Measurements from ENCODE around the gene SNAI1.
A peak's percentile ranks its signal among the peaks of the same experiment; 100 is the strongest.
"Not testable (repeated sequence)": the region's sequence is repeated elsewhere in the genome, so short reads cannot be mapped to it uniquely, and the experiment has no call there.

SNAI1 gene

DNA sequence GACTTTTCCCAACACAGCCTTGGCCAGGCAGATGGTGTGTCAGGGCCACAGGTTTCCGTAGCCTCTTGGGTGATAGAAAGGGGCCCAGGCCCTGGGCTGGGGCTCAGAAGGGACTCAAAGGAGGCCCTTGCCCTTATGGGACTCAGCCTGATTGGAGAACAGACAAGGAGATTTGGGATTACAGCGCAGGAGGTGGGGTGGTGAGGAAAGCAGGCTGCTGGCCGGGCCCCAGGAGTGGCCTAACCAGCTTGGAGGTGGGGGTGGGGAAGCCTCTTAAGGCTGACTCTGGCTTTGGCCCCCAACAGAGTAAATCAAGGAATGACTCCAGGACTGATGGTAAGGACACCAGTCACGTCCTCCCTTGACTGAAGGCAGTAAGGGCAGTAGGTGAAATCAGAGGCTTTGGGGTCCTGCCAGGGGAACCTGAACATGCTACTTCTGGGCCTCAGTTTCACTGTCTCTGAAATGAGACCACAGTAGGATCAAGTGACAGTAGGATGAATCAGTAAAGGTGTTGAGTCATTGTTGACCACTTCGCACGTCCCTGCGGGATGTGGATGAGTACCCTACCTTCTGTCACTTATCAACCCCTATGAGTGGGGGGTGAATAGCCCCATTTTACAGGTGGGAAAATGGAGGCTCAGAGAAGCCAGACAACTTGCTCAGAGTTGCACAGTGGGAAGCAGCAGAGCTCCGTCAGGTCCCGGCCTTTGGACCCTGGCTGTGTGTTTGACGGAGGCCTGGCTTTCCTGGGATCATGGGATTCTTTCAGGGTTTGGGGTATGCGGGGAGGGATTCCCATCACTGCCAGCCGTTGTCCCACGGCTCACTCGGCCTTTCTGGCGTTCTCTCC, 4.5 kb downstream of the SNAI1 start:
- peak; percentile 37 to 74 for DNase-seq

- no peak for DNase-seq
Measured at GRCh38 chr20:49987868-49988690, 5.3 kb downstream of the SNAI1 start.

- DNase-seq: no peak
Measured at GRCh38 chr20:49989234-49990065, 6.7 kb downstream of the SNAI1 start.

DNA sequence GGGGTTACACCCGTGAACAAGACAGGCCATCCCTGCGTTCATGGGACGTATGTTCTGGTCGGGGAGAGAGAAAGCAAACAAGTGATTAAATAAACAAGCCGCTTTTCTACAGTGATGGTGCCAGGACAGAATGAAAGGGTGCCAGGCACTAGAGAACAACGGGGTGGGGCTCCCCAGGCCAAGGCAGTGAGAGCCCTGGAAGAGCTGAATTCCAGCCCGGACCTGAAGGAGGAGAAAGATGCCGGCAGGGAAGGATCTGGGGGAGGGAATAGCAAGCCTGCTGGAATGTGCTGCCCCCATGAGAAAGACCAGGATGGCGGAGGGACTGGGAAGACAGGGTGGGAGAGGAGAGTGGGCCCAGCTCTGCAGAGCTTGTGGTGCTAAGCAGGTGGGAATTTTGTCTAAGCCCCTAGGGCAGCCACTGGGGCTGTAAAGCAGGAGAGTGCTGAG, 7.5 kb downstream of the SNAI1 start:
- no peak for DNase-seq

- no peak for DNase-seq
Measured at GRCh38 chr20:49993301-49993751, 10.5 kb downstream of the SNAI1 start.

GRCh38 chr20:49995586-49995985, 12.8 kb downstream of the SNAI1 start:
- no peak for DNase-seq

GRCh38 chr20:49998478-49999188, 15.9 kb downstream of the SNAI1 start:
- DNase-seq: not testable (repeated sequence)

DNA sequence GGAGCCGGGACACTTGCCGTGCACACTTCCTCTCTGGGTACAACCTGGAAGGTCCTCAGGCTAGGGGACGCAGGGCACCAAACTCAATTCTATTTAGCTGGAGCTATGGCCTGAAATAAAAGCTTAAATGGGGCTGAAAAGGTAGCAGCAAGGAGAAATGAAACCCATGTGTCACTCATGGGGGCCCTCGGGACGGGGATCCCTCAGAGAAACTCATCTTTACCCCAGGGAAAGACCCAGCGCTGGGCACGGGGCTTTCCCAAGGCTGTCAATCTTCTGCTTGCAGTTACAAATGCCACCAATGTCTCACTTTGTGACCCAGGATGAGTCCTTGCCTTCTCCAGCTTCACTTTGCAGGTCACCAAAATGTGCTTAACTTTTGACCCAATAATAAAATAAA, 16.5 kb downstream of the SNAI1 start:
- no peak for DNase-seq

GRCh38 chr20:50000548-50001222, 17.9 kb downstream of the SNAI1 start:
- not testable (repeated sequence) for DNase-seq

DNA sequence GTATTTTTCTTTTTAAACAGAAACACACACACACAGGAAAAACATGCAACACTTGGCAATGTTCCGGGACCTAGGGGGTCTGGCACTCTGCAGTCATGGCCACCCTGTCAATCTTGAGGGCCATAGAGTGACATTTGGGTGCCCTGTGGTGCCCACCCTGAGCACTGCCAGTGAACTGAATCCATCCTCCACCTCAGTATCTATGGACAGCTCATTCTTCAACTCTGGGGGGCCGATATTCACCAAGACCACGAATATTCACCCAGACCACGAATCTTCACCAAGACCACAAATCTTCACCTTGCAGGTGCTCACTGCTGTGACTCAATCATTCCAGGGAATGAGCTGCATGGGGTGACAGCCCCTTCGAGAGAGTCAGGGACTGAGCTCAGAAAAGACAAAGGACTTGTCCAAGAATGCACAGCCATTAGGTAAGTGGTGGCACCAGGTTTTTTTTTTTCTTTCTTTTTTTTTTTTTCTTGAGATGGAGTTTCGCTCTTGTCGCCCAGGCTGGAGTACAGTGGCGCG, 19.1 kb downstream of the SNAI1 start:
- DNase-seq: no peak

DNA sequence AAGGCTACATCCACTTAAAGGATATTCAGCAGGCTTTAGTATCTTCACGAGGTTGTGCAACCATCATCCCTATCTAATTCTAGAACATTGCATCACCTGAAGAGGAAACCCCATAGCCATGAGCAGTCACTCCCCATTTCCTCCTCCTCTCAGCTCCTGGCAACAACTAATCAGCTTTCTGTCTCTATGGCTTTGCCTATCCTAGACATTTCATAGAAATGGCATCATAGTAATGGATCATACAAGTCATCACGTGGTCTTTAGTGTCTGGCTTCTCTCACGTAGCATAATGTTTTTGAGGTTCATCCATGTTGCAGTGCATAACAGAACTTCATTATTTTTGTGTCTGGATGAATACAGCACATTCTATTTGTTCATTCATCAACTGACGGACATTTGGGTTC, 20.5 kb downstream of the SNAI1 start:
- DNase-seq: no peak

- DNase-seq: no peak
Measured at GRCh38 chr20:50004229-50004628, 21.4 kb downstream of the SNAI1 start.

- no peak for DNase-seq
Measured at GRCh38 chr20:50005471-50005981, 22.7 kb downstream of the SNAI1 start.

- DNase-seq: no peak
Measured at GRCh38 chr20:50007369-50007768, 24.6 kb downstream of the SNAI1 start.

- DNase-seq: no peak
Measured at GRCh38 chr20:50008007-50008406, 25.2 kb downstream of the SNAI1 start.

DNA sequence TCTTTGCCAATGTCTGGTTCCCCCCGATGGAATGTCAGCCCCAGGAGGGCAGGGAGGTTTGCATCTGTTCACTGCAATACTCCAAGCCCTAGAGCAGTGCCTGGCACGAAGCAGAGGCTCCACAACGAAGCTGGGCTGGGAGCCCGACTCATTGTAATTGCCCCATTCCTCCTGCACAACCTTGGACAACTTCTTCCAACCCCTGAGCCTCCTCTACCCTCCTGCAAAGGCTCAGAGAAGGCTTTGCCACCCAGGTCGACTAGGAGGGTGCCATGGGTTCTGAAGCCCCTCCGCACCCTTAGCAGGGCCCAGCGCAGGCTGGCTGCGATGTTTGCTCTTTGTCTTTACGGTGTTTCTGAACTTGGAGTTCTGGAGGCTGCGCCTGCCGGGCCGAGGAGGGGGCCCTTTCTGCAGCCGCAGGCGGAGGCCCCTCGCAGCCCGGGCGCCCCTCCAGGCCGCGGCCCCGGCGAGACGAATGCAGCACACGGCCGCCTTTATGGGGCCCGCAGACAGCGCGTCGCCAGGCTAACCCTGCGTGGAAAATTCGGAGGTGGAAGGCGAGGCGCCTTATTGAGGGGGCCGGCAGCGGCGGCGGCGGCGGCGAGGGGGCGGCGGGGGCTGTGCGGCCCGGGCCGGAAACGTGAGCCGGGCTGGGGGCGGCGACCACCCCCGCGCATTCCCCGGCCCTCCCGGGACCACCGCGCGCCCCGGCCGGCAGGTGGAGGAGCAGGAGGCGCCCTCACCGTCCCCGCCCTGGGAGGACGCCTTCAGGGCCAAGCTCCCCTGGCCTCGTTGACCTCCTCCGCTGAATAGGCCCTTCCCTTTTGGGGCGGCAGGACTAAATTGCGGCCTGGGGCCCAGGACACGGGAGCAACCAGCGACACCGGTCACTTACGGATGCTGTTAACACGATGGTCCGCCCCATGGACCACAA, 27.0 kb downstream of the SNAI1 start:
- DNase-seq: no peak

DNA sequence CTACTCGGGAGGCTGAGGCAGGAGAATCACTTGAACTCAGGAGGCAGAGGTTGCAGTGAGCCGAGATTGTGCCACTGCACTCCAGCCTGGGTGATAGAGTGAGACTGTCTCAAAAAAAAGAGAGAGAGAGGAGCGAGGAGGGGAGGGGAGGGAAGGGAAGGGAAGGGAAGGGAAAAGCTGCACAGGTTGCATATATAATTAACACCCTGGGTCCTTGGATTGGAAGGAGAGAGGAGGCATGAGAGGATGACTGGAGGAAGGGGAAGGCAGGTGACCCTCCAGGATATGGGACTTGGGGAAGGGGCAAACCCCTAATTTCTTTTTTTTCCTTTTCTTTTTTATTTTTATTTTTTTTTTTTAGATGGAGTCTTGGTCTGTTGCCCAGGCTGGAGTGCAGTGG, 28.8 kb downstream of the SNAI1 start:
- DNase-seq: not testable (repeated sequence)

DNA sequence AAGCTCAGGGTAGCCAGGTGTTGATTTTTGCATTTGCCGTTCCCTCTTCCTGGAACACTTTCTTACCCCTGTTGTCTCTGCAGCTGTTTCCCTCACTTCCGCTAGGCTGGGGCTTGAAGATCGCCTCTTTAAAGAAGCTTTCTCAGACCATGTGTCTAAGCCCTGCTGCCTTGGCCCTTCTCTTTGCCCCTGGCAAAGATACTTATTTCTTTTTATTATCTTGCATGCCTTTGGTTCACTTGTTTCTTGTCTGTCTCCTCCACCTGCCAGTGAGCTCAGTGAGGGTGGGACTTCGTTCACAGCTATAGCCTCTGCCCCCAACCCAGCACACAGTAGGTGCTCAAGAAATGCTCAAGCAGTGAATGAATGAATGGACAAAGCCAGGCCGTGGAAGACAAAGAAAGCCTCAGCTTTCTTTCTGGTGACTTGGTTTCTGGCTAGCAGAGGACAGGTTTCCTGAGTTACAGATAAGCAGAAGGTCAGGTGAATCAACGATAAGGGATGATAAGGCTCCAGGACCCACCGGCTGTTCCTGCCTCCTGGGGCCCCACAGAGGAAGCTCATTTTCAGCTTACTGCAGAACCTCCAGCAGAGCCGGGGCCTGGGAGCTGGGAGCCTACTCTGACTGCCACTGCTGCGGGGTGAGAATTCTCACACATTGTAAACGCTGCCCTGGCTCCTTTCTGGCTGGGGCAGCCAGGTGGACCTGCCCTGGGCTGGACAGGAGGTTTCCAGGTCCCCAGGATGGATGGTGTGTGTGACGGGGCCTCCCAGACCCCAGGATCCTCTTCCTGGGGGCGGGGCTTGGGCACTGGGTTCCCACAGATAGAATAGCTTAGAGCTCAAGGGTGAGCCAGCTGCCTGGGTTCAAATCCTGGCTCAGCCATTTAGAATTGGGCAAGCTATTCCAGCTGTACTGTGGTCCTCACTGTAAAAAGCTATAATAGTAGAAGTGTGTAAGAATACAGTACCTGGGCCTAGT, 29.8 kb downstream of the SNAI1 start:
- peak in 1 of 2 experiments; percentile 17 for DNase-seq

GRCh38 chr20:50013976-50014375, 31.2 kb downstream of the SNAI1 start:
- DNase-seq: no peak

All from NCI-H524 (cell line).